Stimulated activated memory B cell treated with anti-CD40 and anti-IgM and Interleukin-4, amounts not matched to agents 10 μg/mL and 1 μg/mL and 100 μg/mL, for 72 hours (primary cell): ENCODE results near the gene PM20D1.
"Not testable (repeated sequence)": the region's sequence is repeated elsewhere in the genome, so short reads cannot be mapped to it uniquely, and the experiment has no call there.

Source experiments
- ATAC-seq: fragments of 150-1000 bp; cut with Tn5 transposase; 2 replicates; pipeline ENCODE4 v1.10.0; 2021
- H3K27ac Mint-ChIP-seq: one replicate; pipeline ENCODE4 v1.8.0; 2022; ENCODE audit warnings: mild to moderate bottlenecking, mixed read lengths
- H3K27me3 Mint-ChIP-seq: one replicate; pipeline ENCODE4 v1.8.0; 2022; ENCODE audit warnings: mixed read lengths
- H3K36me3 Mint-ChIP-seq: one replicate; pipeline ENCODE4 v1.8.0; 2022; ENCODE audit warnings: mixed read lengths
- H3K4me1 Mint-ChIP-seq: one replicate; pipeline ENCODE4 v1.8.0; 2022; ENCODE audit warnings: mixed read lengths
- H3K4me3 Mint-ChIP-seq: one replicate; pipeline ENCODE4 v1.8.0; 2022; ENCODE audit warnings: mild to moderate bottlenecking, moderate library complexity, mixed read lengths
- H3K9me3 Mint-ChIP-seq: one replicate; pipeline ENCODE4 v1.8.0; 2022; ENCODE audit warnings: mixed read lengths

PM20D1 gene

GRCh38 chr1:205858141-205858961 lies 8.4 kb upstream of the PM20D1 start:
- peaks cover 18% of the 10 kb centered on the region for H3K36me3 Mint-ChIP-seq
- H3K9me3 Mint-ChIP-seq, result peaks cover 17% of the 10 kb centered on the region
- H3K27me3 Mint-ChIP-seq, result no peaks in the 10 kb centered on the region
- no peak for ATAC-seq
- peaks cover 13% of the 10 kb centered on the region for H3K4me1 Mint-ChIP-seq
- peak overlapping the region; percentile 53 for H3K27ac Mint-ChIP-seq
- peak overlapping the region; percentile 19 for H3K4me3 Mint-ChIP-seq

GRCh38 chr1:205857501-205857900 lies 7.6 kb upstream of the PM20D1 start:
- H3K4me3 Mint-ChIP-seq, H3K27me3 Mint-ChIP-seq, ATAC-seq: not testable (repeated sequence)
- Mint-ChIP-seq H3K36me3 (peaks cover 18% of the 10 kb centered on the region), H3K27ac (peak overlapping the region; percentile 53), H3K4me1 (peaks cover 13% of the 10 kb centered on the region), H3K9me3 (peaks cover 17% of the 10 kb centered on the region)

DNA sequence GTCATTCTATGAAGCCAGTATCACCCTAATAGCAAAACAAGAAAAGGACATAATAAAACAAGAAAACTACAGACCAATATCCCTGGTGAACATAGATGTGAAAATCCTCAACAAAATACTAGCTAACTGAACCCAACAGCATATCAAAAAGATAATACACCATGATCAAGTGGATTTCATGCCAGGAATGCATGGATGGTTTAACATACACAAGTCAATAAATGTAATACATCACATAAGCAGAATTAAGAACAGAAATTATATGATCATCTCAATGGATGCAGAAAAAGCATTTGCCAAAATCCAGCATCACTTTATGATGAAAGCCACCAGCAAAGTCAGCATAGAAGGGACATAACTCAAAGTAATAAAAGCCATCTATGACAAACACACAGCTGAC lies 6.5 kb upstream of the PM20D1 start:
- Mint-ChIP-seq H3K4me3 (no peak overlapping the region), H3K36me3 (peaks cover 18% of the 10 kb centered on the region), H3K27me3 (no peaks in the 10 kb centered on the region), H3K27ac (no peak overlapping the region), H3K9me3 (peaks cover 17% of the 10 kb centered on the region), H3K4me1 (peaks cover 13% of the 10 kb centered on the region)
- no peak for ATAC-seq

DNA sequence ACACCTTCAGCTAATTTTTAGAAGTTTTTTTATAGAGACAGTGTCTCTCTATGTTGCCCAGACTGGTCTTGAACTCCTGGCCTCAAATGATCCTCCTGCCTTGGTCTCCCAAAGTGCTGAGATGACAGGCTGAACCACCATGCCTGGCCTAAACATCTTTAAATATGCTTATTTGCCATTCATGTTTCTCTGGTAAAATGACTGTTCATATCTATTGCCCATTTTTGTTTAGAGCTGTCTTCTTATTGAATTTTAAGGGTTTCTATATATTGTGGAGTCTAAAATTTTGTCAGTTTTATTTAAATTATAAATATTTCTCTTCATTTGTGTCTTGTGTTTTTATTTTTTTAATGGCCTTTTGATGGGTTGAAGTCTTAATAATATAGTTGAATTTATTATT lies 3.0 kb upstream of the PM20D1 start:
- Mint-ChIP-seq H3K36me3 (peaks cover 18% of the 10 kb centered on the region), H3K4me3 (no peak overlapping the region), H3K27me3 (no peaks in the 10 kb centered on the region), H3K27ac (no peak overlapping the region), H3K9me3 (peaks cover 17% of the 10 kb centered on the region), H3K4me1 (peaks cover 5% of the 10 kb centered on the region)
- ATAC-seq, result no peak

- Mint-ChIP-seq H3K4me1 (no peaks in the 10 kb centered on the region), H3K9me3 (peaks cover 15% of the 10 kb centered on the region), H3K4me3 (no peak overlapping the region), H3K36me3 (peaks cover 16% of the 10 kb centered on the region), H3K27ac (no peak overlapping the region), H3K27me3 (no peaks in the 10 kb centered on the region)
- no peak for ATAC-seq
These were observed 2.1 kb upstream of the PM20D1 start for GRCh38 chr1:205851993-205852392.

DNA sequence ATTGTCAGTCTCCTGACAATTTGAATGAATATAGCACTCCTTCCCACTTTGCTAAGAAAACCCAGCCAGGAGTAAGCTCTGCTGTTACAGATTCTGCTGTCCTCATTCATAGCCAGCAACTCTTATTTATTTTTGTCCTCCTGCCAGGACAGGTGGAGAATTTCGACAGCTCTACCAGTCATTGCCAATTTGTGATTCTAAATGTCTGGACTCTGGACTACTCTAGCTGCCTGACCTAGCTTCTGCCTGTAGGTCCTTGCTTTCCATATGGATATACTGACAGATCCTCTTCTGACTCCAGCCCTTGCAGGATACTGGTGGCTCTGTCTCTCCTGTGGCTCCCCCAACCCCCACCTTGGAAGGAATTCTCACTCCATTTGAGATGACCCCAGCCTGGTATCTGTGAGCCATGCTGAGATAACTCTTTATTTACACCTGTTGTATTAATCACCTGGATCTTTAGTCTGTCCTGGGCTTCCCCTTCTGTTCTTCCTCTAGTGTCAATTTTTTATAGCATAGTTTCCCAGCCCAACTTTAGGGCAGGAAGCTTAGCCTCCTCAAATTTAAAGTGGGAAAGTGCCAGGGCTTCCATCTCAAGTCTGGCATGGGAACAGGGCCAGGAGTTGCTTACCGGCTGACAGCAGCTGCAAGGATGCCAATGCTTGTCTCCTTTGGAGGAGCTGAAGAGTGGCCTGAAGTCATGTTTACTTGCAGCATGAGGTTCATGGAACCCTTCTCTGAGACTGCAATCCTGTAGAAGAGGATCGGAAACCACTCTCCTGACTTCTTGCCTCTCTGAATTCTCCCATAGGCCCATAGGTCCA lies 6.7 kb downstream of the PM20D1 start:
- Mint-ChIP-seq H3K4me3 (no peak overlapping the region), H3K4me1 (no peaks in the 10 kb centered on the region), H3K27me3 (no peaks in the 10 kb centered on the region), H3K9me3 (no peaks in the 10 kb centered on the region), H3K36me3 (peaks cover 5% of the 10 kb centered on the region), H3K27ac (no peak overlapping the region)
- no peak for ATAC-seq

DNA sequence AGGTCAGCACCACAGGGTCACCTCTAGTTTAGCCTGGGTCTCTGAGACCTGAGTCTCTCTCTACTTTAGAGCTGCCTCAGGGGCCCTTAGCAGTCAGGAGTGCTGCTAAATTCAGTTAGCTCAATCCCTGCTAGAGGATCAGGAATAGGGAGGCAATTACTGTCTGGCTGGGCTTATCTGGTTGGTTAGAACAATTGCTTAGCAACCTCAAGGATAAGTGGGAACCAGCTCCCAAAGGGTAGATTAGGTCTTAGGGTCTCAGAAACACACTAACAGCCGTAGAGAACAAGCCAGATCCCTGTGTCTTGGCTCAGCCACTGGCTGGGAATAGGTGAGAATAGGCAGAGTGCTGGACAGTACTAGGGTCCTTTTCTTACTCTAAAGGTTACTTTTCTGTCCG lies 7.7 kb downstream of the PM20D1 start:
- Mint-ChIP-seq H3K4me1 (no peaks in the 10 kb centered on the region), H3K36me3 (peaks cover 5% of the 10 kb centered on the region), H3K9me3 (no peaks in the 10 kb centered on the region), H3K4me3 (no peak overlapping the region), H3K27ac (no peak overlapping the region), H3K27me3 (no peaks in the 10 kb centered on the region)
- ATAC-seq, result no peak

DNA sequence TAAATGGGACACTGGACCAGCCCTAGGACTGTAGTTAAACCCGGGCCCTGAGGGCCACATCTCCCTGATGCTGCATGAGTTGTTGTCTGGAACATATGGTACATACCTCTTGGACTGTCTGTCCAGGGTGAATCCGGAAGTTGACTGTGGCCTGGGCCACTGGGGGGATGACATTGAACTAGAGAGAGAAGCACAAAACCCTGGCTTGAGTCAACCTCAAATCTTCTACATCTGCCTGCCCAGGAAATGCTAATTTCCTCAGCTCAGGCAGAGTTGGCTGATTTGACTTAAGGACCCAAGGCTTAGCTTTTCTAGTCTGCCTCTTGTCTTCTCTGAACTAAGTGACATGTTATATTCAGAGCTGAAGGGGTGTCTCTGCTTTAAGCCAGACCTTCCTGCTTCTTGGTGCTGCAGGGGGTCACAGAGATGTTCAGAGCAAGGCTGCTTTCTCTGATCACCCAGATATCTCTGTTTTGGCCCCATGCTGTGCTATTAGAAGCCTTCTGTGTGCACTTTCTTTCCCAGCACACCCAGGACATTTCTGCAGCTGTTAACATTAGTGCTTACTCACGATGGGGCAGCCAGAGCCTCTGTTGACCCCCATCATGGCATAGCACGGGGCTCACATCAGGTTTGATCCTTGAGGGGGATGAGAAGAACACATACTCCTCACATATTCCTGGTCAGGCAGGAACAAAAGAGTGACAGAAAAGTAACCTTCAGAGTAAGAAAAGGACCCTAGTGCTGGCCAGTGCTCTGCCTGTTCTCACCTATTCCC lies 9.6 kb downstream of the PM20D1 start:
- no peak overlapping the region for H3K27ac Mint-ChIP-seq
- no peak overlapping the region for H3K4me3 Mint-ChIP-seq
- H3K36me3 Mint-ChIP-seq, result peaks cover 5% of the 10 kb centered on the region
- H3K4me1 Mint-ChIP-seq, result no peaks in the 10 kb centered on the region
- no peaks in the 10 kb centered on the region for H3K9me3 Mint-ChIP-seq
- H3K27me3 Mint-ChIP-seq, result no peaks in the 10 kb centered on the region
- no peak for ATAC-seq

- Mint-ChIP-seq H3K4me1 (peaks cover under 1% of the 10 kb centered on the region), H3K9me3 (no peaks in the 10 kb centered on the region), H3K27me3 (no peaks in the 10 kb centered on the region), H3K36me3 (no peaks in the 10 kb centered on the region), H3K4me3 (no peak overlapping the region), H3K27ac (no peak overlapping the region)
- no peak for ATAC-seq
These were observed 12.5 kb downstream of the PM20D1 start for GRCh38 chr1:205837382-205837970.

GRCh38 chr1:205834751-205835150 lies 15.2 kb downstream of the PM20D1 start:
- no peaks in the 10 kb centered on the region for H3K9me3 Mint-ChIP-seq
- H3K27ac Mint-ChIP-seq, result no peak overlapping the region
- H3K4me1 Mint-ChIP-seq, result peaks cover 7% of the 10 kb centered on the region
- H3K27me3 Mint-ChIP-seq, result no peaks in the 10 kb centered on the region
- no peaks in the 10 kb centered on the region for H3K36me3 Mint-ChIP-seq
- ATAC-seq, result no peak
- no peak overlapping the region for H3K4me3 Mint-ChIP-seq

DNA sequence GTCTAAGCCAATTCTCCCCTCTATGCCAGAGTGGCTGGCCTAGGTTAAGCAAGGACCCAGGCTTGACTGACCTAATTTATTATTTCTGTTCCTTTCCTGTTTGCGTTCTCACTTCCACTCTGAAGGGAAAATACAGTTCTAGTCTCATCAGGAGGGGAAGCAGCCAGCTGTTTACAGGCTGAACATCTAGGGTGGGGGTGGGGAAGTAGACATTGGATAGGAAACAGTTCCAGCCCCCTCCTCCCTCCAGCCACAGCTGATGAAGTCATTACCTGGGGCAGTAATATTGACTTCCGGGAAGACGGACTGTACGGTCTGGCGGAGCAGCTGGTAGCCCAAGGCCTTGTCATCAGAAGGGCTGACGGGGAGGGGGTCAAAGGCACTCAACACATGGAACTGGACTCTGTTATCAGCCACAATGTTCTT lies 17.6 kb downstream of the PM20D1 start:
- H3K27me3 Mint-ChIP-seq, result no peaks in the 10 kb centered on the region
- no peak overlapping the region for H3K27ac Mint-ChIP-seq
- H3K4me1 Mint-ChIP-seq, result peaks cover 7% of the 10 kb centered on the region
- H3K4me3 Mint-ChIP-seq, result no peak overlapping the region
- H3K36me3 Mint-ChIP-seq, result no peaks in the 10 kb centered on the region
- no peaks in the 10 kb centered on the region for H3K9me3 Mint-ChIP-seq
- no peak for ATAC-seq

DNA sequence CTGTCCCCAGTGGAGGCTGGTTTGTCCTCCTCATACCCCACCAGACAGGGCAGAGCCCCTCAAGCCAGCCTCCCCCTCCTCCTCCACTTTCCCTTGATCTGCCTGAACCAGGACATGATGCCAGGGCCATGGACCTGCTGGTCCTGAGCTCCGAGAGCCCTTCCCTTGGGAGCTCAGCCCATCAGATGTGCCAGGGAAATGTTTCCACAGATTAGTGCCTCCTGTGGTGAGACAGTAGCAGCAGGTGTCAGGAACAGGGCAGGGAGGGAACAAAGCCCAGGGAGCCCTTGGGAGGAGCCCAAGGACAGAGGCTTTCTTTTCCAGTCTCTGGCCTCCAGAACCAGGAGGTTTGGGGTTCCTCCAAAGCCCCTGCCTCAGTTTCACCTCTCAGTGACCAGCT lies 22.3 kb downstream of the PM20D1 start:
- Mint-ChIP-seq H3K9me3 (peaks cover 10% of the 10 kb centered on the region), H3K27ac (no peak overlapping the region), H3K4me1 (peaks cover 31% of the 10 kb centered on the region), H3K36me3 (peaks cover 10% of the 10 kb centered on the region), H3K4me3 (no peak overlapping the region), H3K27me3 (no peaks in the 10 kb centered on the region)
- no peak for ATAC-seq

DNA sequence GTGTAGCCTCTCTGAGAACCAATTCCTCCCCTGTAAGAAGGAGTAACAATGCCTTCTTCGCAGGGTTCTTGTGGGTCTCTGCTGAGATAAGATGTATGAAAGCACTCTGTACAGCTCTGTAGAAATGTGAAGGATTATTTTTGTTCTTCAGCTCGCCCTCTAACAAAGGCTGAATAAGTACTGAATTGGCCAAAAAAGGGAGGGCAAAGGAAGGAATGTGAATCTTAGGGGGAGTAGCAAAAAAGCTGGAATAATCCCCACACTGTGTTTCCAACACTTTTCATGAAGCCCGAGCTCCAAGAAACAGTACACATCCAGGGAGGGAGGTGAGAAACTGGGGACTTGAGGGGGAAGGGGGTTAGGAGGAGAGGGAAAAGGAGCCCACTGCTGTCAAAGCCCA lies 22.9 kb downstream of the PM20D1 start:
- H3K9me3 Mint-ChIP-seq, result peaks cover 15% of the 10 kb centered on the region
- no peaks in the 10 kb centered on the region for H3K27me3 Mint-ChIP-seq
- peak overlapping the region; percentile 25 for H3K27ac Mint-ChIP-seq
- H3K36me3 Mint-ChIP-seq, result peaks cover 16% of the 10 kb centered on the region
- H3K4me3 Mint-ChIP-seq, result no peak overlapping the region
- ATAC-seq, result no peak
- H3K4me1 Mint-ChIP-seq, result peaks cover 26% of the 10 kb centered on the region

DNA sequence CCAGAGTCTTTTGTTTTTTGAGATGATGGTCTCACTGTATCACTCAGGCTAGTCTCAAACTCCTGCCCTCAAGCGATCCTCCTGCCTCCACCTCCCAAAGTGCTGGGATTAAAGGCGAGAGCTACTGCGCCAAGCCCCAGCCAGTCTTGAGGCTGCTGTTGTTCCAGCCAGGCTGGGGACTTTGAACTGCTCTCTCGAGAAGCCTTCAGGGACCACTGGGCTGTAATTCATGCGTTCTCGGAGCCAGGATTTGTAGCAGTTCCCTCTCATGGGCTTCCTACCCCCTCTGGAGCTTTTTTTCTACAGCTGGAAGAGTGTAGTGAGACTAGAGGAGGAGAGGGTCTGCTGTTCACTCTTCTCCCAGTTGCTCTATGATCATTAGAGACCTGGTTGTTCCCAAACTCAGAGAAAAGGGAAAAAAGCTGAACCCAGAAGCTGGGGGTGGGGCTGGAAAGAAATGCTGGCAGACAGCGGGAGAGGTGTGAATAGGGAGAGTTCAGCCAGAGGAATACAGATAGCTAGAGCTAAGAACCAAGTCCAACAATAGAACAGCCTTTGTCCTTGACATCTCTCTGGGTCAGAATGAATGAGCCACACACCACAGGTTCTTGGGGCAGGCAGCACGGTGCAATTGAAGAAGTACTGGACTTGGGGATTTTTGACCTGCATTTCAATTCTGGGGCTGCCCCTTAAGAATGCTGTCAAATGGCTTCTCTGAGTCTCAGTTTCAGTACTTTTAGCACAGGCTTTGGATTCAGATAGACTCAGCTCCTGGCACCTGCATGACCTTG lies 23.7 kb downstream of the PM20D1 start:
- Mint-ChIP-seq H3K27ac (peak overlapping the region; percentile 25), H3K27me3 (no peaks in the 10 kb centered on the region), H3K36me3 (peaks cover 18% of the 10 kb centered on the region), H3K4me1 (peaks cover 24% of the 10 kb centered on the region), H3K4me3 (no peak overlapping the region), H3K9me3 (peaks cover 15% of the 10 kb centered on the region)
- ATAC-seq, result peak; percentile 91
